T-helper 1 cell (primary cell): ENCODE results near the gene SLC35F1.
"Not testable (repeated sequence)": the region's sequence is repeated elsewhere in the genome, so short reads cannot be mapped to it uniquely, and the experiment has no call there.

Source experiments
- DNase-seq, 5 donors: peaks; one replicate each; pipeline ENCODE4 v3.0.0-alpha.2; 2012 to 2020

SLC35F1 gene

GRCh38 chr6:117927866-117928265, 20.8 kb downstream of the SLC35F1 start:
- no peak for DNase-seq

DNA sequence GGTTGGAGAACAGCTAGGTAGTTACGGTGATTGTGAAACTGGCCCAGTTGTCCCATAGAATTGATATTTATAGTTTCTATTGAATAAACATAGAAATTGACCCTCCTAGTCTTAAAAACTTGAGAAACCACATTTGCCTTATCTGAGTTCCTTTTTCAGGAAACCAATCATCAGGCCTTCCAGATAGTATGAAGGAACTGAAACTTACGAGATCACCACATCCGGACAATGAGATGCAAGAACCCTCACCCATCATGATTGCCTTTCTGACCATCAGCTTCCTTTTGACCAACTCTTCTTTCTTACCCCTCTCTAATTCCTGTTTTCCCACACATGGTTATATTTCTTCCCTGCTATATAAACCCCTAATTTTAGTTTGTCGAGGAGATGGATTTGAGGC, 21.8 kb downstream of the SLC35F1 start:
- DNase-seq: no peak

- DNase-seq: no peak
Observed at GRCh38 chr6:117929501-117929900, 22.4 kb downstream of the SLC35F1 start.

- DNase-seq: no peak
Observed at GRCh38 chr6:117930645-117931044, 23.6 kb downstream of the SLC35F1 start.

- DNase-seq: no peak
Observed at GRCh38 chr6:117932001-117932400, 24.9 kb downstream of the SLC35F1 start.

GRCh38 chr6:117932676-117933075, 25.6 kb downstream of the SLC35F1 start:
- no peak for DNase-seq

- DNase-seq: no peak
Observed at GRCh38 chr6:117933471-117933870, 26.4 kb downstream of the SLC35F1 start.

DNA sequence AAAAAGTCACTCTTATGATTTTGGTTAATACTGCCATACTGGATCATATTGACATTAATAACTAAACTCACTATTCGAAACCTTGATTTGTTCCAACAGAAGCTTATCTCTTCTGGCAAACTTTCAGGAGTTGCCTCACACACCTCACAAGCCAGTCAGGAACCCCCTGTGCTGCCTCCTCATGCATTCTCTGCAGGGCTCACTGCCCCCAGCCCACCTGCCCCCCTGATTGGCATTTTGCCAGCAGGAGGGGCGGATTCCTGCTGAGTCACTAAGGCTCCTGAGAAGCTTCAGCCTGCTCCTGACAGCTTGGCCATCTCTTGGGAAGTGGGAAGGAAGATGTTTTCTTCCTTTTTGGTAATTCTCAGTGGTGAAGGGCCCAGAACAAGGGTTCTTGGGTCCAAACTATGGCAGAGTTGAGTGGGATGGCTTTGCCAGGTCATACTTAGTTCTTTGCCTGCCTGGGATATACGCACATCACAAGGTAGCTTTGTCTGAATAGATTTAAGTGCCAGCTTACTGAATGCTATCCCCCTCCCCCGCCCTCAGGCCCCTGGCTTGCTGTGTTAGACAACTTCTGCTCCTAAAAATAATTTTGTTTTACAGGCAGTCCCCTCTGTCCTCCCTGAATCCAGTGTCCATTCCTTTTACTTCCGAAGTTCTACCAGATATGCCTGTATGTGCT, 31.4 kb downstream of the SLC35F1 start:
- DNase-seq: no peak

DNA sequence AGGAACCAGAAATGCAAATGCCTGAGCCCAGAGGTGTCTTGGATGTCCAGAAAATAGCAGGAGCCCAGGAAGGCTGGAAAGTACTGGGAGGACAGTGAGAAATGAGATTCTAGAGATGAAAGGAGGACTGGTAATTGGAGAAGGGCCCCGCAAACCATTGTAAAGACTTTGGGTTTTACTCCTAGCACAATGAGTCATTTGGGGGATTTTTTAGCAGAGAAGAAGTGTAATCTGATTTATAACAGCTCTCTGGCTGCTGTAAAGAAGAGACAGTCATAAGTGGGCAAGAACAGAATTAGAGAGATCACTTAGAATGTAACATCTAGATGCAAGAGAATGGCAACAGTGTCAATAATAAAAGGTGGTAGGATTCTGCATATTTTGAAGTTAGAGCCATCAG, 40.2 kb downstream of the SLC35F1 start:
- DNase-seq: no peak

GRCh38 chr6:117951783-117952182, 44.7 kb downstream of the SLC35F1 start:
- DNase-seq: no peak

DNA sequence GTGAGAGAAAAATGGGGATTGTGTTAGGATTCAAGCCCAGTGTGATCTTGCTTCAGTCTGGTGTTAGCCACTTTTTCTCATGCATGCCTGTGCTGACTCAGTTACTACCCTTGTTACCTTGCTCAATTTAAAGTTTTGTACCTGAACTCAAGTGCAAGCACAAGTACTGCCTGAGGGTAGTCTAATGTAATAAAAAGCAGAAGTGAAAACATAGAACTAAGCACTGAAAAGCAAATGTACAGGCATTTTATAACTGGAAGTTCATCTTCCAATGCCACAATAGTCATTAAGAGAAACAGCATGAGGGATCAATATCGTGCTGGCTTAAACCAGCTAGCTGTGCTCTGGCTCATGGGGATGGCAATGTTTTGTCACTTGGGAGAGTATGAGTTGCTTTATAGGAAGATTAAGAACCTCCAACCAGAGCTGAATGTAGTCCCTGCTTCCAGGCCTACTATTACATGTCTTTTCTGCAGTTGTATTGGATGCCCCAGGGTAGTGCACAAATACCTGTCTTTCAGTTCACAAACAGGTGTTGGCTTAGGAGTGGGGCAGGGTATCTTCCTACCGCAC, 48.7 kb downstream of the SLC35F1 start:
- no peak for DNase-seq

DNA sequence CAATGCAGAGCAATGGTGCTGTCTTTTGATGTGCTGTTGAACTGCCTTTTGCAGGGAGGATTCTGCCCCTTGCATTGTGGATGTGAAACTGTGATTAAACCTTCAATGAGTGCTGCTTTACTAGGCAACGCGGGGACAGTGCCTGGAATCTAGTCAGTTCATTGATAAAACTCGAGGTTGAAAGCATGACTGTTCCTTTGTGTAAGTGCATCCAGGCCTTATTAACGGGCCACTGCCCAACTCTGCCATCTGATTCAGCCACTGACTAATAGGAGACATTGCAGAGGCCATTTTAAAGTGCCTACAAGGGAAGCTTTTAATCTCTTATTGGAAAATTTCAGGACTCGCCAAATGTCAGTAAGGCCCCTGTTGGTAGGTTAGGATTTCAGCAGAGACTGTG, 49.3 kb downstream of the SLC35F1 start:
- no peak for DNase-seq

DNA sequence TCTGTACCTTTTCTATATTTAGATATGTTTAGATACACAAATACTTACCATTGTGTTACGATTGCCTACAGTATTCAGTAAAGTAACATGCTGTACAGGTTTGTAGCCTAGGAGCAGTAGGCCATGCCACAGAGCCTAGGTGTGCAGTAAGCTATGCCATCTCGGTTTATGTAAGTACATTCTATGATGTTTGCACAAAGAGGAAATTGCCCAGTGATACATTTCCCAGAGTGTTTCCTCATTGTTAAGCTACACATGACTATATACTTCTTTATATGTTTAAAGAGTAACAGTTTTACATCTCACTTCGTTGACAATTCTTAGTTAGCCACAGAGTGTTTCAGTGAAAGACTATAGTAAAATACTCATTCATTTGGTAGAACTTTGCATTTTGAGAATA, 51.5 kb downstream of the SLC35F1 start:
- DNase-seq: no peak

DNA sequence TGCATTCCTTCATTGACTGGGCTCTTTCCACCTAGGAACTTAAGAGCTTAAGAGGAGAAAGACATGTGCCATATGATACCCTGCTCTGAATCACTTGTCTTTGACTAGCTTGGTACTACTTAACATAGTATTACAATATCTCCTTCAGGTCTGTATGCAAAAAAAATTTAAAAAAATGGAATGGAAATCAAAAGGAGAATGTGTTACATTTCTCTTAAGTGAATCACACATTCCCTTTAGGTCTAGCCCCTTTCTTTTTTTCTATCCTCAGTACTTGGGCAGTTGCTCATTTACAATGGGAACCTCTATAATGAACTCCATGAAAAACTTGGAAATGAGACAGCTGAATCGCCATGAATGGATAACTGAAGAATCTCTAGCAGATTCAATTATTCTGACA, 53.8 kb downstream of the SLC35F1 start:
- DNase-seq: no peak

DNA sequence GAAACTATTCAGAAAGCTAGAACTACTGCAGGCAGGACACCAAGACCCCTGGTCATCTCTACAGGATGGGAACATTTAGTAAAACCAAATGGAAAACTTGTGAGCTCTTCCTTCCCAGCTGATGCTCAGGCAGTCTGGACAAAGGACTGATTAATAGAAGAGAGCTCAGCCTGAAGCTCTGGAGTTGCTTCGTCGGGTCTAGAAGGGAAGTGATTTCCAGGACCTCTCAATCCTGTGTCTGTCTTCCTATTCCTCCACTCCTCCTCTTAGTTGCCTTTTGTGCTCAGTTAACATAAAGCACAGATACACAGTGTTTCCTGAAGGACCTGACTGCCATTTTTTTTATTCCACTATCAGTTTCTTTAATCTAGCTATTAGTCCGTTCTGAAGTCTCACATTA, 54.2 kb downstream of the SLC35F1 start:
- DNase-seq: no peak

GRCh38 chr6:117965763-117966162, 58.7 kb downstream of the SLC35F1 start:
- not testable (repeated sequence) for DNase-seq

DNA sequence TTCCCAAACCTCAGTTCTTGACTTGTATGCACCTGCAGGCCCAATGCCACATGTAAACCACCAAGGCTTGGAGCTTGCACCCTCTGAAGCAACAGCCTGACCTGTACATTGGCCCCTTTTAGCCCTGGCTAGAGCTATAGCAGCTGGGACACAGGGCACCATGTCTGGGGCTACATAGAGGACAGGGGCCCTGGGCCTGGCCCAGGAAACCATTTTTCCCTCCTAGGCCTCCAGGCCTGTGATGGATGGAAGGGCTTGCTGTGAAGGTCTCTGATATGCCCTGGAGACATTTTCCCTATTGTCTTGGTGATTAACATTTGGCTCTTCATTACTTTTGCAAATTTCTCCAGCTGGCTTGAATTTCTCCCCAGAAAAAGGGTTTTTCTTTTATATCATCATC, 64.6 kb downstream of the SLC35F1 start:
- DNase-seq: no peak

- no peak for DNase-seq
Observed at GRCh38 chr6:117974914-117975627, 68.0 kb downstream of the SLC35F1 start.

GRCh38 chr6:117976030-117976651, 69.1 kb downstream of the SLC35F1 start:
- DNase-seq: peak in 1 of 5 donors; percentile 26

GRCh38 chr6:117985916-117986315, 78.9 kb downstream of the SLC35F1 start:
- no peak for DNase-seq

DNA sequence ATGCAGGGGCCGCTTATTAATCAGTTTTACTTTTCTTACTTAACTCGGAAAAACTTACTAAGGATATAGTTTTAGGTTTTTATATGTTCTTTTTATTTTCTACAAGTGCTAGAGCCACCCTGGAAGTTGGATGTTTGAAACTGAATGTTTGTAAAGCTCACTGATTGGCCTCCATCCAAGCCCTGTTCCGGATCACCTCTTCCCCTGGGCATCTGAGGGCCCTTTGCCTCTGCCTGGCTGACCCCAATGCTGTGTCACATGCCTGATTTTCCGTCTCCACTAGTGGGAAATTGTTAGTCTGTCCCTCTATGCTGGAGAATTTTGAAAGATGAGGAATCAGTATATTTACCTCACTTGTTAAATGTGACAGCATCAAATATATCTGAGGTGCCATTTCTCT, 79.3 kb downstream of the SLC35F1 start:
- no peak for DNase-seq

- DNase-seq: no peak
Observed at GRCh38 chr6:117989086-117989485, 82.0 kb downstream of the SLC35F1 start.

GRCh38 chr6:117990151-117990550, 83.1 kb downstream of the SLC35F1 start:
- DNase-seq: no peak

DNA sequence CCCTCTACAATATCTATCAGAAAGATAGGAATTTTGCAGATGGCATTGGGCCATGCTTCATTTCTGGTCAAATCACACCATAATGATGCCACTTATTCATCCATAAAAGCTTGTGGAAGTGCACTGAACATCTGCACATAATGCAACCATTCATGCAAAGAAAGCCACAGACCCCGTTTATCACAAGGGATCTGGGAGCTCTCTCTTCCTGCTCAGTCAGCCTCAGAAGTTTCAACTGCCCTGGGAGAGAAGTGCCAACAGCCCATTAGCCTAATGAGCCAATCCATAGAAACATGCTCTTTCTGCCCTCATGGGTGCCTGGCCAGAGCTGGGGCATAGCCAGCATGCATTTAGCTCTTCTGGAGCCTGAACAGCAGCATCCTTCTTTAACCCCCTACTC, 85.8 kb downstream of the SLC35F1 start:
- DNase-seq: no peak
